Activated T-cell treated with anti-CD3 and anti-CD28 coated beads for 24 hours (primary cell): Measurements from ENCODE around the gene KCNT2.
"Not testable (repeated sequence)": the region's sequence is repeated elsewhere in the genome, so short reads cannot be mapped to it uniquely, and the experiment has no call there.

ENCODE experiments used
- DNase-seq: peaks from one replicate; pipeline ENCODE4 v3.0.0-alpha.2; 2020; ENCODE audit warnings: low read depth

The KCNT2 gene

GRCh38 chr1:196590012-196590708 lies 18.1 kb downstream of the KCNT2 start:
- DNase-seq: no peak

DNA sequence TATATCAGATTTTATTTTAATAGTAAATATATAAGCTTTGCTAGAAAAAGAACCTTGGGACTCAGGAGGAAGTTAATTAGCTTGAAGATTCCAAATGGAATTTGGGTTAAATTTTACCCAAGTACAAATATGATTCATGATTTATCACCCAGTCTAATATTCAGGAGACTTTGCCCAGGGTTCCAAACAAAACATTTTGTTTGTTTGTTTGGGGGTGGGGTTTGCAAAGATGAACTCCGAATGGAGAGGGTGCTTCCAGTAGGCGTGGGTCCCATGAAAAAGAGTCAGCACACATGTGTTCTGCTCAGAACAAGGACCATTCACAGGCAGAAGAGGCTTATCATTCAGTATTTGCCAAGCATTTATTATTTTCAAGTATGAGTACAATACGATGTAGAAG lies 23.5 kb downstream of the KCNT2 start:
- no peak for DNase-seq

DNA sequence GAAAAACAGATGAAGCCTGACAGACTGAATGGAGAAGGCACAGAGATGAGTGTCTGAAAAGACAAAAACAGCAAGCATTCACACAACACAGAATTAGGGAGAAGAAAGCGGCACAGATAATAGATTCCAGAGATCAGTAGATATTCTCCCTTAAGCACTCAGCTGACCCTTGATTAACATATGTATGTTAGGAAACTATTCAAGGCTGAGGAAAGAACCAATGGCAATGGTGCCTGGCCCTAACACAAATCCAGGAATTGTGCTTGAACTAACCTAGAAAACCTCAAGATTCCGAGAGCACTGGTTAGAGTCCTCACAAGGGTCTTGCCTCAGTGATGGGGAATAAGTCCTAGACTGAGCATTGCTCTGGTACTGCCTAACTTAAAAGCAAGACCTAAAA lies 30.9 kb downstream of the KCNT2 start:
- no peak for DNase-seq

GRCh38 chr1:196573226-196573625 lies 35.0 kb downstream of the KCNT2 start:
- no peak for DNase-seq

- DNase-seq: no peak
Measured at GRCh38 chr1:196567238-196567637, 41.0 kb downstream of the KCNT2 start.

- no peak for DNase-seq
Measured at GRCh38 chr1:196563768-196564167, 44.5 kb downstream of the KCNT2 start.

- DNase-seq: no peak
Measured at GRCh38 chr1:196559314-196559713, 48.9 kb downstream of the KCNT2 start.

GRCh38 chr1:196558411-196558810 lies 49.8 kb downstream of the KCNT2 start:
- no peak for DNase-seq

GRCh38 chr1:196557797-196558196 lies 50.4 kb downstream of the KCNT2 start:
- DNase-seq: no peak

GRCh38 chr1:196550731-196551130 lies 57.5 kb downstream of the KCNT2 start:
- no peak for DNase-seq

DNA sequence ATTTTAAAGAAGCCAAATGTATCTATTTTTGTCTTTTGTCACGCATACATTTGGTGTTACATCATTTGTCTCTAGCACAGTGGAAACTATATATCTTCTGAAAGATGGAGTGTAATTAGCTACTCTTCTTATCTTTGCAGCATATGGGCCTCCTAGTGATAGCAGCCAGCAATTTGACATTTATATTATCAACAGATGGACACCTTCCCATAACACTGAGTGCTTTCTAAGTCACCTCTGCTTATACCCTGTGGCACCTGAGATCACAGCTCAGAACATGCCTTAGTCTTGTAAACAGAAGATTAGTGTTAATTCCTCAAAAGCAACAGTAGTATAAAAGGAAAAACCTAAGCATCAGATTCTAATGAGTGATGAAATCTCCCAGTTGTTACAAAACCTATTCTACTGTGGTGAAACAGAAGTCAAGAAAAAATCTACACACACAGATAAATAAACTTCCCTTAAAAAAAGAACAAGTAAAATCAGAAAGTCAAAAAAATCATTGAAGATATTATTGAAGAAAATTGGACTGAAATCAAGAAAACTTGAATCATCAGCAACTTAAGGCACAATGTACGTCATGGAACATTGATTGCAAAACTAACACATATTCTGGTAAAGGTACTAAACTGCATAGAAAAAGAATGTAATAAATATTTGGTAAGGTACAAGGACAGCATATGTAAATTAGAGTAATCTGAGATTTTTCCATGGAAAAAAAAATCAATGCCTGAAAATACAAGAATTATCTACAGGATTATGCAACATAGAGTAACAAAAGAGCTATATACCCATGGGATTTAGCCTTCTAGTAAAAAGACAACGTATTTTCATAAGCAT lies 61.7 kb downstream of the KCNT2 start:
- no peak for DNase-seq

DNA sequence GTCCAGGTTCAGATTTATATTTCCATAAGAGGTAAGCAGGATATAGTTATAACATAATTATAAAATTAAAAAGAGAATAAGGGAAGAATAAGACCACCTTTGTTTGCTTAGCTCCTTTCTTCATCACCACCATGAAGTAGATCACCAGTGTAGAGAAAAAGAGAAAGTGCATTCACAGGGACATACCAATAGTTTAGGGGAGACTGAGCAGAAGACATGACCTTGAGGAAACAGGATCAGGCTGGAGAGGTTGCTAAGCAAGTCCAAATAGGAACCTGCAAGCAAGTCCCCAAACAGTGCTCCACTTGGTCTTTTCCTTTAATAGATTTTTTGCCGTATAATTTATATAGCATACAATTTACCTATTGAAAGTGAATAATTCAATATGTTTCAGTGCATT lies 63.0 kb downstream of the KCNT2 start:
- DNase-seq: no peak

DNA sequence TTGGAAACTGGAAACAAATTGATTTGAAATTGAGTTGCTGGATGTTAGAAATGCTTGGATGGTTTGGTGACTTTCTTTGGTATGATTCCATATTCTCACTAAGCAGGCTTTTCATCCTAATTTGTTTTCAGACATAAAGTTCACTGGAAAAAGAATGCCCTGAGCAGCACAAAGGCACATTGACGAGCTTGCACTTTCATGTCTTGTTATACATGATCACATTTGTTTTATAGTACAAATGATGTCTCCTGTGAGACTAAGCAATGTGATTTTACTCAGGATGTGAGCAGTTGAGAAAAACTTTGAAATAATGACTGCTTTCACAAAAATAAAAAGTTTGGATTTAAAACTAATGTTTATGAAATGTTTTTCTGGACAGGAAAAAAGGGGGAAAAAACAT lies 63.6 kb downstream of the KCNT2 start:
- no peak for DNase-seq

- no peak for DNase-seq
Measured at GRCh38 chr1:196543833-196544232, 64.4 kb downstream of the KCNT2 start.

DNA sequence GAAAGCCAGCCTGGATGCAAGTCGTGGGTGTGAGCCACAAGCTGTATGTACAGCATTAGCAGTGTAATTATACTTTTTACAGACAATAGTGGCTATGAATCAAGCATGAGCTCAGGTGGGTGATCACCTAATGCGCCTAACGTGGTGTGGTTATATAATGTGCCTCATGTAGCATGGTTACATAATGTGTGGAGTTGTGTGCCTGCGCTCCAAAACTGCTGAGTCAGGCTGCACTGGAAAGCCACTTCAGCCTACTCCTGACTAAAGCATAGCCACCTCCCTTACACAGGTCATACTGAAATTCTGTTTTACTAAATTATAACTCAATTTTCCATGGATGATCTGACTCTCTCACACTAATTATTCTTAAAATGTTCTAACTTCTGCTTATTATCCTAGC lies 69.8 kb downstream of the KCNT2 start:
- DNase-seq: no peak

DNA sequence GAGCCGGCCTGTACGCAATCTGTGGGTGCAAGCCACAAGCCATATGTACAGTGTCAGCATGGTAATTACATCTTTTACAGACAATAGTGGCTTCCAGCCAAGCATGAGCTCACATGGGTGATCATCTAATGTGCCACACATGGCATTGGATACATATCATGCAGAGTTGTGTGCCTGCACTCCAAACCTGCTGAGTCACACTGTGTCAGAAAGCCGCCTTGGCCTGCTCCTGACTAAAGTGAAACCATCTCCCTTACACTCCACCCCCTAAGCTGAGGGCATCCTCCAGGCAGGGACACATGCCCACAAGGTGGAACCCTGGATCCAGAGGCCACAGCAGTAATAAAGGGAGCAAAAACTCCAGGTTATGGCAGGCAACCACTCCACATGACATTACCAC lies 72.5 kb downstream of the KCNT2 start:
- no peak for DNase-seq

GRCh38 chr1:196531737-196532524 lies 76.3 kb downstream of the KCNT2 start:
- DNase-seq: no peak

DNA sequence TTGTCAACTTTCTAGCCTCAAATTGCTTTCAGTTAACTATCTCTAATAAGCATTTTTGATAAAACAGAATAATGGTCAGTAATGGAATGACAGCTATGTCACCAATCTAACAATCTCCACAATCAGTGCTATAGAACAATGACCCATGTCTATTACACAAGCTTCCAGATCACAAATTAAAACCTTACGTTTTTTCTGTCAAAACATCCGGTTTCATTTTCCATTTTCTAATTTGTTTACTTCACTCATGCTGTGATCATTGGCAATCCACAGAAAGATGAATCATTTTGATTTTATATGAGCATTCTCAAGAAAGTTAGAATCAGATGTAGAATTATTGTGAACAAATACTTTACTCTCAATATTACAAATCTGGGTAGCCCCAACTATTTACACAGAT lies 80.3 kb downstream of the KCNT2 start:
- no peak for DNase-seq

GRCh38 chr1:196522574-196523345 lies 85.5 kb downstream of the KCNT2 start:
- DNase-seq: not testable (repeated sequence)

DNA sequence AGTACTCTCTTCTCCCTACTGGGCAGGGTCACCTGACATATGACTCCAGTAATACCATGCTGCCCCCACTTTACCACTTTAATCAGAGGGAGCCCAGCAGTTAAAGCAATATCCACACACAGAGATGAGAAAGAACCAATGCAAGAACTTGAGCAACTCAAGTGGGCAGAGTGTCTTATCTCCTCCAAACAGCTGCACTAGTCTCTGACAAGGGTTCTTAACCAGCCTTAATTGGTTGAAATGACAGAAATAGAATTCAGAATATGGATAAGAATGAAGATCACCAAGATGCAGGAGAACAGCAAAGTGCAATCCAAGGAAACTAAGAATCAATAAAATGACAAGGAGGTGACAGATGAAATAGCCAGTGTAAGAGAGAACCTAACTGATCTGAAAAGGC lies 91.0 kb downstream of the KCNT2 start:
- DNase-seq: no peak

DNA sequence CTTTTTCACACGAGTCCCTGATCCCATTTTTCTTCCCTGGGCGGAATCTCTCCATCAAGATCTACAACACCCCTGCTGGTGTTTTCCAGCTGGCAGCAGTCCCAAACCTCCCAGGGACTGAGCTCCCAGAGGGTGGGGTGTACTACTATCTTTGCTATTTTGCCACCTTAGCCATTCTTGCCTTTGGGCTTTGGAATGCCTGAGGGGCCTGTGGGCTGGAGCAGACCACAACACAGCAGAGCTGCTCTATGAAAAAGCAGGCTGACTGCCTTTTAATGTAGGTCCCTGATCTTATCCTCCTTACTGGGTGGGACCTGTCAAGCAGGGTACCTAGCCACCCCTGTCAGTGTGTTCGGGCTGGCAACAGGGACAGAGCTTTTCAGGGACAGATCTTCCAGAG lies 91.9 kb downstream of the KCNT2 start:
- DNase-seq: no peak

DNA sequence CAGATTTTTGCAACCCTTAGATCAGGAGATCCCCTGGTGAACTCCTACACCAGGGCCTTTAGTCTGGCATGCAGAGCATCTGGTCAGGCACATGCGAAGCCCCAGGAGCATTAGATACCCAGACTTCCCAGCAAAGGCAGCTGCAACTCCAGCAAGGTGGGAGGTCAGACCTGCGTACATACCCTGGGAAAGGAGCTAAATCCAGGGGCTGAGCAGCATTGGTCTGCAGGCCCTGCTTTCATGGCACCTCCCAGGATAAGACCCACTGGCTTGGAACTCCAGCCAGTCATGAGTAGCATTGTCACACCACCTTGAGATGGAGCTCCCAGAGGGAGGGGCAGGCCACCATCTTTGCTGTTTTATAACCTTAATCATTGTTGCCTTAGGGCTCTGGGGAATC lies 92.3 kb downstream of the KCNT2 start:
- no peak for DNase-seq
